HG03103 (cell line): ENCODE results near the gene LASP1.
"Not testable (repeated sequence)": the region's sequence is repeated elsewhere in the genome, so short reads cannot be mapped to it uniquely, and the experiment has no call there.

ENCODE experiments used
- ATAC-seq: cut with Tn5 transposase; IDR thresholded peaks from one replicate; pipeline ENCODE4 v1.9.1; 2021; ENCODE audit warnings: low read depth; ENCODE audit not compliant: unreplicated experiment

The LASP1 gene

DNA sequence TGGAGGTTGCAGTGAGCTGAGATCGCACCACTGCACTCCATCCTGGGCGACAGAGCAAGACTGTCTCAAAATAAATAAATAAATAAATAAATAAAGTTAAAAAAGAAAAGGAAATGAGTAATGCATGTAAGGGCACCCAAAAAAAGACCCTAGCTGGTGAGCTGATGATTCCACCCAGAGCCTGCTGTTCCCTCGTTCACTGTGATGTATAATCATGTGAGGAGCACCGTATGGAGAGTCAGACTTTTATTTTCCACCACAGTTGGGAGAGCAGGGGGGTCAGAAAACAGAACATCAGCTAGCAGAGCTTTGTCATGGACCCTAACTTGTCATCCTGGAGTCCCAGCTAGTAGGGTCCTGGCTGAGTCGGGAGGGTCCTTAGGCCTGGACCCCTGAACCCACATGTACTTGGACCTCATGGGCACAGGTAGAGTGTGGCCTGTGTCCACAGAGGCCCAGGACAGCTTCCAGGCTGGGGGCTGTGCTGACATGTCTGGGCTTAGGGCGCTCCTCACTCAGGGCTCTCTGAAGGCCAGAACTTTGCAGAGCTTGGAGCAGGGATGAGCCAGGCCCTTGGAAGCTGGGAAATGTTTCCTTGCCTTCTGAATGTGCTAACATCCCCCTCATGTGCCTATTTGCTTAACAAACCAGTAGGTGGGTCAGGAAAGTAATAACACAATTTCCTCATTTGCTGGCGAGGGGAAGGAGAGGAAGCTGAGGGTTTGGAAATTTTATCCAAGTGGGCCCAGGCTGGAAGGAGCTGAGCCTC lies 36.8 kb downstream of the LASP1 start:
- no peak for ATAC-seq

DNA sequence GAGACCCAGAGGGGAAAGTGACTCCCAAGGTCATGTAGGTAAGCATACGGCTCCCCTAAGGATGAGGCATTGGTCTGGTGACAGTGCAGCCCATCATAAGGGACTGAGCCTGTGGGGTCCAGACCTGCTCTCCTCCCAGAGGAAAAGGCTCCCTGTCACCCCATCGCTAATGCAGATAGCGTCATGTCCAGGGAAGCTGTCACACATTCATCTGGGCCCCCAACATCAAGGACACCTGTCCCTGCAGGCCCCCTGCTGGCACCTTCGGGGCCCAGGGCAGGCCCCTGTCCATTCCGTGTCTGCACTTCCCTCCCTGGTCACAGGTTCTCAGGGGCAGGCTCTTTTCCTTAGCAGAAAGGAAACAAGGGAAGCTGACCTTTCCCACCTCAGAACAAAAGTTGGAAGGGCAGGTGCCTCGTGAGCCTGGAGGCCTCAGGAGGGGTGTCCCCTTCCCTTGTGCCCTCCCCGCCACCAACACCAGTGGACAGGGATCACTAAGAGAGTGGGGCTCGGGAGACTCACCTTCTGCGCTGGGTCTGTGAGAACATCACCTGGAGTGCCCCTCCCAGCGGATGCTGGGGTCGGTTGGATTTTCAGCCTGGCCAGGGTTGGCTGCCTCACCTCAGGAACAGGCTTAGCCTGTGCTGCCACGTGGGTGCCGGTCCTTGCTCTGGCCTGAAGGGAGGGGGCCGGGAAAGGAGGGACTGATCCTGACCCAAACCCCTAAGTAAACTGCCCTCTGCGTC lies 38.2 kb downstream of the LASP1 start:
- ATAC-seq: no peak

DNA sequence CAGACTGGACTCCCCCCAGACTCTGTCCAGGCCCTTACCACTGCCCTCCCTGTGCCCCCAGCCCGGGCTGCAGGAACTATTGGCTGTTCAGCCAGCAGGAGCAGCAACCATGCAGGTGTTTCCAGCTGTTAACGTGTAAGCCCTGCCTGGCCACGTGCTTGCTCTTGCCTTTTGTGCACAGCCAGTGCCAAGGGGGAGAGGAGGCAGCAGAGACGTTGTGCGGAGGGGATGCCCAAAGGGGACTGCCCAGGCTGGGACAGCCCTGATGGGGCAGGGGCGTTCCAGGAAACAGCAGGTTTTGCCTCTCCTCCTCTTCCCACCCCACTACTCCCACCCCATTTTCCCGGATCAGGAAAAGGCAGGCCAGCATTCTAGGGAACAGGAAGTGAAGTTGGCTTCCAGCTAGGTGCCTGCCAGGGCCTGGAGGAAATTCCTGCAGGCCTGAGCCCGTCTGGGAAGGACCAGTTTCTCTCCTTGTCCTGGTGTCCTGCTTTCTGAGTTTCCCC lies 38.9 kb downstream of the LASP1 start:
- ATAC-seq: no peak

DNA sequence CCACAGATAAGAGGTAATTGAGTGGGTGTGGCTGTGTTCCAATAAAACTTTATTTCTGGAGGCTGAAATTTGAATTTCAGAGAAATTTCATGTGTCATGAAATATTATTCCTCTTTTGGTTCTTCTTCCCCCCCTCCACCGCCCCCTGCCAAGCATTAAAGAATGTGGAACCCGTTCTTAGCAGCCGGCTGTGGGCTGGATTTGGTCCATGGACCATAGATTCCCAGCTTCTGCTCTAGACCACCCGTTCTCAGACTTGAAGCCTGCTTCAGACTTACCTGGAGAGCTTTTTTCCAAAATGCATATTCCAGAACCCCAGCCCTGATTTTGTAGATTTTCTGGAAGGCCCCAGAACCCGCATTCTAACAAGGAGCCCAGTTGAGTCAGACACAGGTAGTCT lies 40.5 kb downstream of the LASP1 start:
- no peak for ATAC-seq

DNA sequence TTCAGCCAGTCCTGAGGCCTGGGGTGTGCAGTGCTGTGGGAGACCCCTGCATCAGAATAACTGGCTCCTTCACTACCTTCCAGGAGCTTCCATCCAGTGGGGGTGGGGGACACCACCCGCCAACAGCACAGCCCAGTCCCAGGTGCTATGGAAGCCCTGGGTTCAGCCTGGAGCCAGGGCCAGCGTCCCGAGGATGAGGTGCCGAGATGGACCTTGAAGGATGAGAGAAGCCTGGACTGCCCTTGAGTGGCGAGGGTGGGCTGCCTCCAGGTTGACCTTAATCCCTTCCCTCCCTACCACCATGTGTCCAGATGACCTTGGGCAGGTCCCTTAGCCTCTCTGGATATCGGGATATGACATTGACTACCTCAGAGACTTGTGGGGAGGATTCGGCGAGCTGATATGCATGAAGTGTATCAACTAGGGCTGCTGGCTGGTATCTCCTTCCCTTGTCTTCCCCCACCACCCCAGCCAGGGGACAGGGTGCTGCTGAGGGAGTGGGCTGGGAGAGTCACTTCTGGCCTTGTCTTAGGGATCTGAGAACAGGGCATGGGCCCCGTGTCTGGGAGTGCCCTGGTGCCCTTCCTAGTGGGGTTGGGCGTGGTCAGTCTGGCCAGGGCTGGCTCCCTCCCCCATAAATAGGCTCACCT lies 41.3 kb downstream of the LASP1 start:
- ATAC-seq: no peak

DNA sequence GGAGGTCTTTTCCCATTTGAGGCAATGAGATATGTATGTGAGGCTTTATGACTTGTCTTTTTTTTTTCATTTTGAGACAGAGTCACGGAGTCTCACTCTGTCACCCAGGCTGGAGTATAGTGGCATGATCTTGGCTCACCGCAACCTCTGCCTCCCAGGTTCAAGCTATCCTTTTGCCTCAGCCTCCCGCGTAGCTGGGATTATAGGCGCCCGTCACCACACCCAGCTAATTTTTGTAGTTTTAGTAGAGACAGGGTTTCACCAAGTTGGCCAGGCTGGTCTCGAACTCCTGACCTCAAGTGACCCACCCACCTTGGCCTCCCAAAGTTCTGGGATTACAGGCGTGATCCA lies 41.8 kb downstream of the LASP1 start:
- ATAC-seq: not testable (repeated sequence)

DNA sequence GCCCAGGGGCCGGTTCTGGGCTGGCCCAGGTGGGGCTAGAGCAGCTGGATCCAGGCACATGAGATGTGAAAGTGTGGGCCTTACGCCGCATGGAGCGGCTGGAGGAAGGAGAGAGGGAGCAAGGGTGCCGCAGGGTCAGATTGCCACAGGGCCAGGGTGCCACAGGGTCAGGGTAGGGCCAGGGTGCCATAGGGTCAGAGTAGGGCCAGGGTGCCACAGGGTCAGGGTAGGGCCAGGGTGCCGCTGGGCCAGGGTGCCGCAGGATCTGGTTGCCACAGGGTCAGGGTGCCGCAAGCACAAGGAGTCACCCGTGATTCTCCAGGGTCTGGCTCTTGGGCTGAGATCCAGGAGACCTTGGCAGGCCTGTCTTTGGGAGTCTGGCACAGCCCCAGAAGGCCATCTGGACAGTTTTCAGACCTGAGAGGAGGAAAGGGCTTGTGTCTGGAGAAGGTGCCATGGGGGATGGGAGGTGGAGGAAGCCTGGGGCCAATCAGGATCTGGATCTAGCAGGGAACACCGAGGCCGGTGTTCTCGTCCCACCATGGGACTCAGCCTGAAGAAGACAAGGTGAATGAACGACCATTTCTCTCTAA lies 42.5 kb downstream of the LASP1 start:
- no peak for ATAC-seq

DNA sequence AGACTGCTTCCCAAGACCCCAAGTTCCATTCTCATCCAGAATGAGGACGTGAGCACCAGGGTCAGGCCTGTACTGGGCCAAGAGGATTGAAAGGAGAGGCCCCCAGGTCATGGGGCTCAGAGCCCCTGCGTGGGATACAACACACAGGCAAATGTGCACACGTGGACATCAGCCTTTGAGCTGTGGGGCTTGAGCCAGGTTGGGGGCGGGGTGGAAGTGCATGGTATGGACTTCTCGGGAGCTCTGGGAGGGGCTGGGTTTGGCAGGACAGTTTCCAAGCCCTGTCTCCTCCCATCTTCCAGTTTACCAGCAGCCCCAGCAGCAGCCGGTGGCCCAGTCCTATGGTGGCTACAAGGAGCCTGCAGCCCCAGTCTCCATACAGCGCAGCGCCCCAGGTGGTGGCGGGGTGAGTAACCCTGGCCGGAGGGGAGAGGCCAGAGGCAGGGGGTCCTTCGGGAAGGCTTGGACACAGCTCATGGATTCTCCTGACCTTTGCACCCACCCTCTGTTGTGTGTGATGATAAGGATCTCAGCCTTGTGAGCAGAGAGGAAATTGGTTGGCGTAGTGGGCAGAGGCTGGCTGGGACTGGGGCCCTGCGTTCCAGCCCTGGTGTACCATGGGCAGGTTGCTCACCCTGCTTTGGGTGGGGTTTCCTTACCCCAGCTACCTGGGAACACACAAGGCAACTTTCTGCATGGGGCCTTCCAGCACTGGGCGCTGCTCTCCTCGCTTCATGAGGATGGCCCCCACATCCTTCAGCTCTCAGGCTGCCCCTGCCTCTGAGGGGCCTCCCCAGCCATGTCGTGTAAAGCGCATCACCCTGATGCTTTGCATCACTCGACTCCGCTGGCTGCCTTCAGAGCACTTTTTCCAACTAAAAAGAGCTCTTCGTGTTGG lies 45.1 kb downstream of the LASP1 start:
- ATAC-seq: no peak

DNA sequence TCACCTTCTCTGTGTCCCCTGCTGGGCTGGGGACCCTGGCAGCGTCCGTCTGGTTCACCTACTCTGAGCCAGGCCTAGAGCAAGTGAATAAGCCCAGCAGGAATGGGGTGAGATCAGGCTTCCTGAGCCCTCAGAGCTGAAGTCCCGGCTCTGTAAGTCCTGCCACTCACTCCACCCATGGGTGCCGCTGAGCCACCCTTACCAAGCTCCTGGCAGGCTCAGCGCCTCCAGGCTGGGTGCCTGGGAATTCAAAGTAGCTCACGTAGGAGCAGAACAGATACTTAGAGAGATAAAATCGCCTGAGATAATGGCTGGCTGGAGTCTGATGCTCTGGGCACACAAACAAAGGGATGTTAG lies 45.8 kb downstream of the LASP1 start:
- no peak for ATAC-seq

DNA sequence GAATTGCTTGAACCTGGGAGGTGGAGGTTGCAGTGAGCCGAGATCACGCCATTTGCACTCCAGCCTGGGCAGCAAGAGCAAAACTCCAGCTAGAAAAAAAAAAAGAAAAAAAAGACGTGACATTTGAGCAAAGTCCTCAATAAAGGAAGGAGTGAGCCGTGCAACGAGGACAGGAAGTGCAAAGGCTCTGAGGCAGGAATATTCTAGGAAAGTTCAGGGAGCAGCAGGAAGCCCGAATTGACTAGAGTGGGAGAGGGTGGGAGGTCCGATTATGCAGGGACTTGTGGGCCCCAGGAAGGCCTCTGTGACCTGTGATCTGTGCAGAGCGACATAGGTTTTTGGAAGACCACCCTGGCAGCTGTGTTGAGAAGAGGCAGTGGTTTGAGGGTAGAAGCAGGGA lies 46.9 kb downstream of the LASP1 start:
- no peak for ATAC-seq

DNA sequence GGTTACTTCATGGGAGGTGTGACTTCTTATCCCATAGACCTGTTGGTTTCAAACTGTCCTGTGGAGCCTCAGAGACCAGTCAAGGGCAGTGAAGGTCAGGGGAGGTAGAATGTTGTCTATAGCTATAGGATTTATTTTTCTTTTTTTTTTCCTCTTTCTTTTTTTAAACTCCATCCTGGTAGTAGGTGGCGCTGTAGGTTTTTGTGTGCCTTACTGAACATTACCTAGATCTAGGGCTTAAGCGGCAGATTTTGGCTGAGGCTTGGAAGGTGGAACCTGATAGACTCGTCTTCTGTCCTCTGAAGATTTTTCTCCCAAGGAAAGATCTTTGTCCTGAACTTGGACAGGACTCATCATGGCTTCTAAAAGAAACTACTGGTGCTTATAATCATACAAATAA lies 47.4 kb downstream of the LASP1 start:
- ATAC-seq: no peak

DNA sequence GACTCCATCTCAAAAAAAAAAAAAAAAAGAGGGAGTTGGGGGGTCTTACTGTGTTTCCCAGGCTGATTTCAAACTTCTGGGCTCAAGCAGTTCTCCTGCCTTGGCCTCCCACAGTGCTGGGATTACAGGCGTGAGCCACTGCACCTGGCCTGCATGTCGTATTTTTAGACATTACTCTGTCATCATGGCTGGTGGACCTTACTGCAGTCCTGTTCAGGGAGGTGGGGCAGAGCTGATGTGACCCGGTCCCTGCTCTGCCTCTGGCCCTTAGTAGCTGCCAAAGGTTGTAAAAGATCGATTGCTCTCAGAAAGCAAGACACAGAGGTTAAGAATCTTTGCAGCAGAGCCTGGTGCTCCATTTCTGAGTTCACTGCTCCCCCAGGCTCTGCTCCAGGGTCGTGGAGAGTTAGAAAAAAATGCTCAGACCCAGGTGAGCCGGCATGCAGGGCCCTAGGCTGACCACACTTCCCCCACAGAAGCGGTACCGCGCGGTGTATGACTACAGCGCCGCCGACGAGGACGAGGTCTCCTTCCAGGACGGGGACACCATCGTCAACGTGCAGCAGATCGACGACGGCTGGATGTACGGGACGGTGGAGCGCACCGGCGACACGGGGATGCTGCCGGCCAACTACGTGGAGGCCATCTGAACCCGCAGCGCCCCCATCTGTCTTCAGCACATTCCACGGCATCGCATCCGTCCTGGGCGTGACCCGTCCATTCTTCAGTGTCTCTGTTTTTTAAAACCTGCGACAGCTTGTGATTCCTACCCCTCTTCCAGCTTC lies 48.5 kb downstream of the LASP1 start:
- ATAC-seq: no peak

DNA sequence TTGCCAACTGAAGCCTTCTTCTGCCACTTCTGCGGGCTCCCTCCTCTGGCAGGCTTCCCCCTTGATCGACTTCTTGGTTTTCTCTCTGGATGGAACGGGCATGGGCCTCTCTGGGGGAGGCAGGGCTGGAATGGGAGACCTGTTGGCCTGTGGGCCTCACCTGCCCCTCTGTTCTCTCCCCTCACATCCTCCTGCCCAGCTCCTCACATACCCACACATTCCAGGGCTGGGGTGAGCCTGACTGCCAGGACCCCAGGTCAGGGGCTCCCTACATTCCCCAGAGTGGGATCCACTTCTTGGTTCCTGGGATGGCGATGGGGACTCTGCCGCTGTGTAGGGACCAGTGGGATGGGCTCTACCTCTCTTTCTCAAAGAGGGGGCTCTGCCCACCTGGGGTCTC lies 49.1 kb downstream of the LASP1 start:
- ATAC-seq: no peak

DNA sequence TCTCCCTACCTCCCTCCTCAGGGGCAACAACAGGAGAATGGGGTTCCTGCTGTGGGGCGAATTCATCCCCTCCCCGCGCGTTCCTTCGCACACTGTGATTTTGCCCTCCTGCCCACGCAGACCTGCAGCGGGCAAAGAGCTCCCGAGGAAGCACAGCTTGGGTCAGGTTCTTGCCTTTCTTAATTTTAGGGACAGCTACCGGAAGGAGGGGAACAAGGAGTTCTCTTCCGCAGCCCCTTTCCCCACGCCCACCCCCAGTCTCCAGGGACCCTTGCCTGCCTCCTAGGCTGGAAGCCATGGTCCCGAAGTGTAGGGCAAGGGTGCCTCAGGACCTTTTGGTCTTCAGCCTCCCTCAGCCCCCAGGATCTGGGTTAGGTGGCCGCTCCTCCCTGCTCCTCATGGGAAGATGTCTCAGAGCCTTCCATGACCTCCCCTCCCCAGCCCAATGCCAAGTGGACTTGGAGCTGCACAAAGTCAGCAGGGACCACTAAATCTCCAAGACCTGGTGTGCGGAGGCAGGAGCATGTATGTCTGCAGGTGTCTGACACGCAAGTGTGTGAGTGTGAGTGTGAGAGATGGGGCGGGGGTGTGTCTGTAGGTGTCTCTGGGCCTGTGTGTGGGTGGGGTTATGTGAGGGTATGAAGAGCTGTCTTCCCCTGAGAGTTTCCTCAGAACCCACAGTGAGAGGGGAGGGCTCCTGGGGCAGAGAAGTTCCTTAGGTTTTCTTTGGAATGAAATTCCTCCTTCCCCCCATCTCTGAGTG lies 49.6 kb downstream of the LASP1 start:
- no peak for ATAC-seq

DNA sequence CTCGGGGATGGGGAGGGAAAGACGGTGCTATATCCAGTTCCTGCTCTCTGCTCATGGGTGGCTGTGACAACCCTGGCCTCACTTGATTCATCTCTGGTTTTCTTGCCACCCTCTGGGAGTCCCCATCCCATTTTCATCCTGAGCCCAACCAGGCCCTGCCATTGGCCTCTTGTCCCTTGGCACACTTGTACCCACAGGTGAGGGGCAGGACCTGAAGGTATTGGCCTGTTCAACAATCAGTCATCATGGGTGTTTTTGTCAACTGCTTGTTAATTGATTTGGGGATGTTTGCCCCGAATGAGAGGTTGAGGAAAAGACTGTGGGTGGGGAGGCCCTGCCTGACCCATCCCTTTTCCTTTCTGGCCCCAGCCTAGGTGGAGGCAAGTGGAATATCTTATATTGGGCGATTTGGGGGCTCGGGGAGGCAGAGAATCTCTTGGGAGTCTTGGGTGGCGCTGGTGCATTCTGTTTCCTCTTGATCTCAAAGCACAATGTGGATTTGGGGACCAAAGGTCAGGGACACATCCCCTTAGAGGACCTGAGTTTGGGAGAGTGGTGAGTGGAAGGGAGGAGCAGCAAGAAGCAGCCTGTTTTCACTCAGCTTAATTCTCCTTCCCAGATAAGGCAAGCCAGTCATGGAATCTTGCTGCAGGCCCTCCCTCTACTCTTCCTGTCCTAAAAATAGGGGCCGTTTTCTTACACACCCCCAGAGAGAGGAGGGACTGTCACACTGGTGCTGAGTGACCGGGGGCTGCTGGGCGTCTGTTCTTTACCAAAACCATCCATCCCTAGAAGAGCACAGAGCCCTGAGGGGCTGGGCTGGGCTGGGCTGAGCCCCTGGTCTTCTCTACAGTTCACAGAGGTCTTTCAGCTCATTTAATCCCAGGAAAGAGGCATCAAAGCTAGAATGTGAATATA lies 50.8 kb downstream of the LASP1 start:
- ATAC-seq: no peak

DNA sequence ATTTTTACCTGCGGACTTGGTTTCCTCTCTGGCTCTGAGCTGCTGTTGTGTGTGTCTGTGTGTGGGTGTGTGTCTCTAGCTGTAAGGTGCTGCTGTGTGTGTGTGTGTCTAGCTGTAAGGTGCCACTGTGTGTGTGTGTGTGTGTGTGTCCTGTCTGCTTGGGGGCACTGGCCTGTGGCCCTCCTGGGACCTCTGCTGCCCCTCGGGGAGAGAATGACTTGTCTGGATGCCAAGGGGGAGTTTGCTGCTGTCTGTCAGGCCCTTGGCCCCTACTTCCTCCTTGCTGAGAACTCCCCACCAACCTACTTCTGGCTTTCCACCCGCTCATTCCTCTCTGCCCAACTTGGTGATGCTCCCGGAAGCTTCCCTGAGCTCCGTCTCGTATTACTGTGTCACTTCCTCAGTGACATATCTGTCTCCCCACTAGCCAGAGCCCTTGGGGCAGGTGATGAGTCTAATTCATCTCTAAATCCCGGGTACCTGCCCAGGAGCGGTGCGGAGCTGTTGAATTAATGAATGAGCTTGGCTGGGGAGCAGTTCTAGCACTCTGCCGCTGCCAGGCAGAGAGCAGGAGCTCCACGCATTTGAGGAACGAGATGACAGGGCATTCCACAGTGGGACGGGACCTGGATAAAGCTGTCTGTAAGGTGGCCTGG lies 52.0 kb downstream of the LASP1 start:
- no peak for ATAC-seq

DNA sequence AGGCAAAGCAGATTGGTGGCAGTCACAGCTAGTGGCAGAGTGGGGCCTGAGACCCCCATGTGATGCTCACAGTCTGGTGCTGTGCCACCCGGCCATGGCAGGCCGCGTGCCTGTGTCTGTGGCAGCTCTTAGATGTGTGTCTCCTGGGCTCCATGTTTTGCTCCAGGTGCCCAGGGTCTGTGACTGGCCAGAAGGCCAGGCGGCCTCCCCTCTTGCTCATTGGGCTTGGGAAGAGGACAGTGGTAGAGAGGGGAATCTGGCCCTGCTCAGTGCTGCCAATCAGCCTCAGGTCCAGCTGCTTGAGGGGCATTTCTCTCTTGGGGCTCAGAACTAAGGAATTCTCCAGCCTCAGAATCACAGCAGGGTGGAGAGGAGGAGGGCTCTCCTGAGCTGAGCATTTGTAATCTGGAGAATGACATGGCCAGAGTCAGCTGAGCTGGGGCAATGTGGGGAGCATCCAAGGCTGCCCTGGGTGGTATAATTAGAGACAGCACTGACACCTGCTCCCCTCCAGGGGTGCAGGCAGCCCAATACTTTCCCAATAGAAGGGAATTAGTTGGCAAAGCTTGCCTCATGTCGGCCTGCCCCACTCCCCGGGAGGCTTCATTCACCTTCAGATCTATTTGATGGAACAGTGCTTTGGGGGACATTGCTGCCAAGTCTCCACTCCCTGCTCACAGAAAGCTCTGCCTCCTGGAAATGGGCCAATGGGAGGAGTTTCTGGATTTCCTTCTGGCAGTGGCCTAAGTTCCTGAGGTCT lies 52.9 kb downstream of the LASP1 start:
- ATAC-seq: no peak
